Measurements from ENCODE around the gene GCN1. TPM values are rescaled to one million over a fixed set of nuclear protein-coding genes. Genes with fewer than 3 reads are reported as not detected.
A peak's percentile ranks its signal among the peaks of the same experiment; 100 is the strongest.
"Not testable (repeated sequence)": the region's sequence is repeated elsewhere in the genome, so short reads cannot be mapped to it uniquely, and the experiment has no call there.

GCN1 gene
- total and polyA plus RNA-seq, 10 donors: 10.4 to 131 (median 95.5) TPM

GRCh38 chr12:120214626-120215356 is 20.3 kb upstream of the GCN1 start:
- peak overlapping the region in 5 of 8 donors; percentile 20 to 62 (median 55) for H3K27ac ChIP-seq
- peaks cover 0 to 100% (median 80%) of the 10 kb centered on the region in 6 donors for H3K36me3 ChIP-seq
- no peak overlapping the region for H3K4me3 ChIP-seq
- TF ChIP-seq POLR2AphosphoS5 (IDR thresholded peaks at IDR 0.05): peak in 1 of 3 donors; percentile 62
- TF ChIP-seq, protein P1, sequence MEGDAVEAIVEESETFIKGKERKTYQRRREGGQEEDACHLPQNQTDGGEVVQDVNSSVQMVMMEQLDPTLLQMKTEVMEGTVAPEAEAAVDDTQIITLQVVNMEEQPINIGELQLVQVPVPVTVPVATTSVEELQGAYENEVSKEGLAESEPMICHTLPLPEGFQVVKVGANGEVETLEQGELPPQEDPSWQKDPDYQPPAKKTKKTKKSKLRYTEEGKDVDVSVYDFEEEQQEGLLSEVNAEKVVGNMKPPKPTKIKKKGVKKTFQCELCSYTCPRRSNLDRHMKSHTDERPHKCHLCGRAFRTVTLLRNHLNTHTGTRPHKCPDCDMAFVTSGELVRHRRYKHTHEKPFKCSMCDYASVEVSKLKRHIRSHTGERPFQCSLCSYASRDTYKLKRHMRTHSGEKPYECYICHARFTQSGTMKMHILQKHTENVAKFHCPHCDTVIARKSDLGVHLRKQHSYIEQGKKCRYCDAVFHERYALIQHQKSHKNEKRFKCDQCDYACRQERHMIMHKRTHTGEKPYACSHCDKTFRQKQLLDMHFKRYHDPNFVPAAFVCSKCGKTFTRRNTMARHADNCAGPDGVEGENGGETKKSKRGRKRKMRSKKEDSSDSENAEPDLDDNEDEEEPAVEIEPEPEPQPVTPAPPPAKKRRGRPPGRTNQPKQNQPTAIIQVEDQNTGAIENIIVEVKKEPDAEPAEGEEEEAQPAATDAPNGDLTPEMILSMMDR (IDR thresholded peaks at IDR 0.05 in 8 of 11, conservative IDR thresholded peaks at IDR 0.05 in 3 of 11): no peak
- TF ChIP-seq POLR2A (IDR thresholded peaks at IDR 0.05): no peak
- H3K27me3 ChIP-seq (replicated peaks in 1 of 7): no peaks in the 10 kb centered on the region
- no peak for DNase-seq
- WGBS, 5 donors: 79 to 94% (median 91%) methylated on average over 20 to 34 of the region's 34 CpGs
- intact Hi-C loops (cut with DNase I; ENCODE audit: low total_unique reads): loop anchor here (10.0 kb wide), 1 partner anchor 50 kb away; the partner anchor contains the start of gene PXN
- peaks cover 0 to 32% (median 19%) of the 10 kb centered on the region in 6 donors for H3K4me1 ChIP-seq
- no peaks in the 10 kb centered on the region for H3K9me3 ChIP-seq

- H3K27ac ChIP-seq: no peak overlapping the region
- TF ChIP-seq POLR2AphosphoS5 (IDR thresholded peaks at IDR 0.05) (peak in 1 of 3 donors; percentile 68), POLR2A (IDR thresholded peaks at IDR 0.05) (no peak)
- WGBS, 5 donors: 95 to 100% (median 96%) methylated on average over 4 to 20 of the region's 20 CpGs
- DNase-seq: no peak
- no peak overlapping the region for H3K4me3 ChIP-seq
- H3K27me3 ChIP-seq (replicated peaks in 1 of 7): no peaks in the 10 kb centered on the region
- intact Hi-C loops (cut with DNase I; ENCODE audit: low total_unique reads): loop anchor here (10.0 kb wide), 1 partner anchor 51 kb away; the partner anchor contains the start of gene PXN
- peaks cover 0 to 32% (median 19%) of the 10 kb centered on the region in 6 donors for H3K4me1 ChIP-seq
- H3K36me3 ChIP-seq: peaks cover 0 to 95% (median 70%) of the 10 kb centered on the region in 6 donors
- no peaks in the 10 kb centered on the region for H3K9me3 ChIP-seq
Measured at GRCh38 chr12:120213758-120214157, 19.2 kb upstream of the GCN1 start.

GRCh38 chr12:120213182-120213581 is 18.7 kb upstream of the GCN1 start:
- H3K9me3 ChIP-seq; H3K4me3 ChIP-seq; H3K27ac ChIP-seq; DNase-seq; H3K27me3 ChIP-seq (replicated peaks in 1 of 7): not testable (repeated sequence)
- WGBS, 5 donors: 92 to 97% (median 93%) methylated on average over 5 of the region's 5 CpGs
- Histone ChIP-seq H3K36me3 (peaks cover 0 to 90% (median 64%) of the 10 kb centered on the region in 6 donors), H3K4me1 (peaks cover 0 to 32% (median 19%) of the 10 kb centered on the region in 6 donors)
- intact Hi-C loops (cut with DNase I; ENCODE audit: low total_unique reads): loop anchor here (10.0 kb wide), 1 partner anchor 52 kb away; the partner anchor contains the start of gene PXN

GRCh38 chr12:120212301-120212700 is 17.8 kb upstream of the GCN1 start:
- H3K4me3 ChIP-seq: no peak overlapping the region
- H3K27ac ChIP-seq: no peak overlapping the region
- 92 to 97% (median 95%) methylated on average over 11 to 24 of the region's 24 CpGs for WGBS, 5 donors
- H3K36me3 ChIP-seq: peaks cover 0 to 89% (median 67%) of the 10 kb centered on the region in 6 donors
- H3K27me3 ChIP-seq (replicated peaks in 1 of 7): no peaks in the 10 kb centered on the region
- intact Hi-C loops (cut with DNase I; ENCODE audit: low total_unique reads): loop anchor here (10.0 kb wide), 1 partner anchor 52 kb away; the partner anchor contains the start of gene PXN
- no peak for DNase-seq
- TF ChIP-seq POLR2AphosphoS5 (IDR thresholded peaks at IDR 0.05): peak in 2 of 3 donors; percentile 5 to 71
- TF ChIP-seq, protein P1 (IDR thresholded peaks at IDR 0.05 in 8 of 11, conservative IDR thresholded peaks at IDR 0.05 in 3 of 11): no peak
- no peak for TF ChIP-seq POLR2A (IDR thresholded peaks at IDR 0.05)
- H3K4me1 ChIP-seq: peaks cover 0 to 26% (median 14%) of the 10 kb centered on the region in 6 donors
- H3K9me3 ChIP-seq: no peaks in the 10 kb centered on the region

DNA sequence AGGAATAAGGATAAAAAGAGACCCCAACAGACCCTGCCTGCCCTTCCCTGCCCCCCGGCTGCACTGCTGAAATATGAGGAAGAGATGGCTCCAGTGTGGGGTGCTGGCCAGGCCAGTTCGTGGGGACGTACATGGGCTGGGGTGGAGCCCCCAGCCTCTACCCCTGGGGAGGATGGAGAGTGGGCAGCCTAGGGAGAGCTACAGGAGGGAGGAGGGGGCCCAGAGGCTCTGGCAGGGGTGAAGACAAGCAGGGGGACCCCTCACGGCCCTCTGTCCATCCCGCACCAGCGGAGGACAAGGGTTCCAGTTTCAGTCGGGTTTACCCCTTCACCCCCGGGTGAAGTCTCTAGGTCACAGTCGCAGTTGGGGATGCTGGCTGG is 17.4 kb upstream of the GCN1 start:
- intact Hi-C loops (cut with DNase I; ENCODE audit: low total_unique reads): loop anchor here (10.0 kb wide), 1 partner anchor 53 kb away; the partner anchor contains the start of gene PXN
- Histone ChIP-seq H3K27ac (no peak overlapping the region), H3K9me3 (no peaks in the 10 kb centered on the region), H3K4me1 (peaks cover 0 to 21% (median 10%) of the 10 kb centered on the region in 6 donors), H3K4me3 (no peak overlapping the region), H3K27me3 (replicated peaks in 1 of 7) (no peaks in the 10 kb centered on the region), H3K36me3 (peaks cover 0 to 89% (median 71%) of the 10 kb centered on the region in 6 donors)
- DNase-seq: no peak
- WGBS, 5 donors: 85 to 94% (median 94%) methylated on average over 9 of the region's 9 CpGs
- peak in 1 of 3 donors; percentile 50 for TF ChIP-seq POLR2AphosphoS5 (IDR thresholded peaks at IDR 0.05)
- TF ChIP-seq, protein P1 (IDR thresholded peaks at IDR 0.05 in 8 of 11, conservative IDR thresholded peaks at IDR 0.05 in 3 of 11): no peak

All from spleen (tissue), 11 donors.